Hematopoietic multipotent progenitor cell treated with erythropoietin and hydrocortisone succinate and interleukin-3 and kit ligand, for 8 days (in vitro differentiated cells): ENCODE results near the gene ROR1.

Experiments
- DNase-seq: peaks from one replicate; pipeline ENCODE4 v3.0.0-alpha.2; 2015

The ROR1 gene

DNA sequence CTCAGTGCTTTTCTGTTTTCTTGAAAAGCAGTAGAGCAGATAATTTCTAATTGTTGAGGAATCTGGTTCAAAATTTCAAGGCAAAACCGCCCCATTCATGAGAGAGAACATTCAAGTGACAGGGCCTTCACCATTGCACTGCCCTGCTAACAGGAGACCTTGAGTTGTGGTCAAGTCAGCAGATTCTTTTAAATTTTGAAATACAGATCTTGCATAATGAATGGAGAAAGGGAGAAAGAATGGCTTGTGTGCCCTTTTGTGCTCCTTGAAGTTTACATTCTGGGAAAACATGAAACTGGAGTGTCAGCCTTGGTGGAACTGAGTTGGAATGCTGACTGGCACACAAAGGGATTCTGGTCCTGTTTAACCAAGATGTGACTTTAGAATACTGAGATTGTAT, 265.1 kb downstream of the ROR1 start:
- no peak for DNase-seq

DNA sequence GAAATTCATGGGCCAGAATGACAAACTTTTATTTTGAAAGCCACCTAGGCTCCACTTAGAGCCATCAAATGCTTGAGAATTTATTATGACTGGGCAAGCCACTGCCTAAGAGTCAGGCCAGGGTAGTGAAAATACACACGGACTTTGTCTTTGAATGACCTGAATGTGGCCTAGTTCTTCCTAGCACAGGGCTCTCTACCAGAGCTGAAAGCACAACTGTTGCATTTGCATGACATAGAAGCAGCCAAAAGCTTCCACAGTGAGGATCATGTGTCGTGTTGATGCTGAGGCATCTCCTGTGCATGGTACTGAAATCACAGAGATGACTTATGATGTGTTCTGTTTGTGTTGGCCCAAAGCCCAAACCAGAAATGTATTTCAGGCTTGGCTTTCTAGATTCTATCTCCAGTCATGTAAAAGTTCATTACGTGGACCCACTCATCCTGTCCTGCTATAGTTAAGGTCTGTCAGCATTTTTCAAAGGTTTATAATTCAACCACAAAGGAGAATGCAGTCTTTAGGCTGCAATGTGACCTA, 265.6 kb downstream of the ROR1 start:
- DNase-seq = no peak

DNA sequence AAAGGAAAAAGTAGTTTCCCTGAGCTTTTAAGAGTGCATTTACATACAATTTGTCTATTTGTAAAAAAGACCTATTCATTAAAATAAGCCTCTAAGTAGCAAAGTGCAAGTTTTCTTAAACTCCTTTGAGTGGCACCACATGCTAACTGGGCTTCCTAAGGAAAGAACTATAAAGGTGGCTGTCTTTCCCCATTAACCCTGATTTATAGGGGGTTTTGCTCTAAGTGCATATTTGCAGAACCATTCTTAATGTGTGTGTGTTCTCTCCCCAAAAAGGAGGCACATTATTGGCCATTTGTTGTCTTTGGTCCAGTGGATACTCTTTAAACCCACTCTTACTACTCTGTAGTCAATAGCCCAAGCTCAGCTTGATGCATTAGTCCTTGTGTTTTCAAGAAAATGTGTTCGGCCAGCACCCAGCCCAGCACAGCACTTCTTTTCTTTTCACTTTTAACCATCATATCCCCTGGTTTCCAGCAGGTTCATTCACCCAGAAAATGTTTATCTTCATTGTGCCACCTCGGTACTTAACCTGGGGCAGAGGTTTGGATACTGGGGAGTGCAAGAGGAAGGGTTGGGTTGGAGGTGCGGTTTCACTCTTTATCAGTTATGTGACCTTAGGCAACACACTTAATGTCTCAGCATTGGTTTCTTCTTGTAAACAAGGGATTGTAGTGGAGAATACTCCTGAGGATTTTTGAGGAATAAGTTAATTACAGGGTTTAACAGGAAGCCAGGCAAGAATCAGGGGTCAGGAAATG, 267.7 kb downstream of the ROR1 start:
- DNase-seq = no peak

DNA sequence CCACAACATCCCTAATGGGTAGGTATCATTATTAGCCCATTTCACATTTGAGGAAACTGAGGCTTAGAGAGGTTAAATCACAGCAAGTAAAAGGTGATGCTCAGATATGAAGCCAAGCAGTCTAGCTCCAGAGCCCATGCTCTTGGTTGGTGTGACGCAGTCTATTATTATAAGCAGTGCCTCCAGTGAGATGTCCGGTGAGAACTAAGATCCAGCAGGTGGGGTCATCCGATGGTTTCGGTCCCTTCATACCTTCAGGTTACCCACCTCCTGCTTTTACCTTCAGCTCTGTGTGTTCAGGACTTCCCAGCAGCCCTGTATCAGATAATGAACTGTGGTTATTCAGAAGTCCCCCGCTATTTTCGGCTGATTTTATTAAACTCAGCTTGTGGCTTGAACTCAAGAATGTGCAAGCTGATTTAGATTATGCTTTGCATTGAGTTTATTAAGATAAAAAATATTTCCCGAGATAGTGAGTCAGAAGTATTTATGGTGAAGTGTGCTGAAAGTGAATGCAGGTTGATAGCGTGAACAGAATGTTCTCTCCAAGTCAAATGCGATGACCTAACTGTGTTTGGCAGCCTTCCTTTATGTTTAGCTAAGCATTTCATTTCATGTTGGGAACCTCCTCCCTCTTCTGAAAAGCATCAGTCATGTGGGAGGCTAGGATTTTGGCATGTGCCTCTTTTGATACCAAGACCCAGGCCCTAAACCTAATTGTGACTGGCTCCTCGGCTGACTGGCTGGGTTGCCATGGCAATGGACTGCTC, 268.7 kb downstream of the ROR1 start:
- no peak for DNase-seq

DNA sequence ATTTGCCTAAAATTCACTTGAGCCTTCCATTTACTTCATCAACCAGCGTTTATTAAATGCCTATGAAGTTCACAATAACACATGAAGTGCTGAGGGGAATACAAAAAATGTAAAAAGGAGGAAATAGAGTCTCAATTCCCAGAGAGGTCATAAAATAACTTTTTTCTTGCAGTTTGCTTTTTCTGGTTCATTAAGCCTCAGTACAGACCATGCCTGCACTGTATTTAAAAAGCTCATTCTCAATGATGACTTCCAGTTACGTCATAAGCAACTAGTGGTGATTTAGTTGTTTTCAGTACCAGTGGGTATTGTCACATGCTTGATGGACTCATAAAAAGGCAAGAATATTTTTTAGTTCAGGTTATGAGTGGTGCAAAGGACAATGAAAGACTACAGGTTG, 269.5 kb downstream of the ROR1 start:
- no peak for DNase-seq

DNA sequence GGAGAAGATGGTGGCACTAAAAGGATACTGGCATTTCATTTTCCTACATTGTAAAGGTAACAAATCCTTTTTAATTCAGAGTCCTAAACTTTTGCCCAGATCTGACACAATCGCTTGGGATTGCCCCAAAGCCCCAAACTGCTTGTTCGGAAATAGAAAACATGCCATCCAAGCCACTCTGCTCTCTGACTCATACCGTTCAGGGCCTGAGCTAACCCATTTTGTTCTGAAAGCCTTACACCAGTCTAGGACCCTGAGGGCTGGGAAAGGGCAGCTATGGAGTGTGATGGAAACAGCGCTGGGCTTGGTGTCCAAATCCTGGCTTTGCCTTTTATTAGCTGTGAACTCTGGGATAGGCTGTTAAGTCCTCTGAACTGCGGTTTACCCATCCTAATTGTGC, 270.2 kb downstream of the ROR1 start:
- DNase-seq = no peak

DNA sequence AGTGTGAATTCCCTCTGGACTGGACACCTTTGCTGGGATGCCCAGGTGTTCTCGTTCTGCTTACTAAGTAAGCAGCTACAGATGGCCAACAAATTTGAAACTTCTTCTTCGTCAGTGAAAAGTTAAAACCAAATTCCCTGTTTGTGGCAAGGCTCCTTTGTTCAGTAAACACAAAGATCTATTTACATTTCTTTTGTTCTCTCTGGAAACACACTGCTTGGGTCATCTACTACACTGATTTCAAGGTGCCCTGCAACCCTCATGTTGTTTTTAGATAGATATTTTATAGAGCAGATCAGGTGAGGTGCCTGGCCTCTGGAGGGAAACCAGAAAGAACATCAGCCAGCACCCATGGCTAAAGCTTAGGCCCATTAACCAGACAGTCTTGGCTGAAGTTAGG, 272.4 kb downstream of the ROR1 start:
- DNase-seq = no peak

DNA sequence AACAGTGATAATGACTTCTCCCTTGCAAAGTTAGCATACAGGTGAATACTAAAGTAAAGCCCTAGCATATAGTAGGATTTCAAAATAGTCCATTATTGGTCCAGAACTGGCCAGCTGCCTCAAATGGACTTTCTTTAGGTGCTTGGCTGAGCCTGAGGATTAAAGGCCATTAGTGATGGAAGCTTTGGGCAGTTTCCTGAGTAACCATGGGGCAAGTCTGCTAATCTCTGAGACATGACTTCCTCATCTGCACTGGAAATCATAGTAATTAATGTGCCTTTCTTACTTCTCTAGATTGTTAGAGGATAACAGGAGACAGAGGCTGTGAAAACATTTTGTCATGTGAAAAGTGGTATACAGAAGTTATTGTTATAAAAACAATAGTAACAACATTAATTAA, 273.1 kb downstream of the ROR1 start:
- DNase-seq = no peak

DNA sequence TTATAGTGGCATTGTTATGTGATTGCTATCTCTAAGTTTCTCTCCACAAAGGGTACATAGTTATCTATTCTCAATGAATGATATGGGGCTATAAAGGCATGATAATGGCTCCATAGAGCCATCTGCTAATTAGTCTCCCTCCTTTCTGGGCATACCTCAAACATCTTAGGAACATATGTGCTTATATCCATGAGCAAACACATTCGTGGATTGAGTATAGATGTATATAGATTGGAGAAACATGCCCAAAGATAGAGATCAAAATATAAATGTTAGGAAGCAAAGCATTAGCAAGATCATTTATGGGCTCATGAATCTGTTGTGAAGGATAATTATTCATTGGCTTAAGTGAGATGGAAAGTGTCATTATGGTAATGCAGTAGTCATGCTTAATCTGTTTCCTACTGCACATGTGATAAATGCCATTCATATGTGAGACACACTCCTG, 273.8 kb downstream of the ROR1 start:
- no peak for DNase-seq

DNA sequence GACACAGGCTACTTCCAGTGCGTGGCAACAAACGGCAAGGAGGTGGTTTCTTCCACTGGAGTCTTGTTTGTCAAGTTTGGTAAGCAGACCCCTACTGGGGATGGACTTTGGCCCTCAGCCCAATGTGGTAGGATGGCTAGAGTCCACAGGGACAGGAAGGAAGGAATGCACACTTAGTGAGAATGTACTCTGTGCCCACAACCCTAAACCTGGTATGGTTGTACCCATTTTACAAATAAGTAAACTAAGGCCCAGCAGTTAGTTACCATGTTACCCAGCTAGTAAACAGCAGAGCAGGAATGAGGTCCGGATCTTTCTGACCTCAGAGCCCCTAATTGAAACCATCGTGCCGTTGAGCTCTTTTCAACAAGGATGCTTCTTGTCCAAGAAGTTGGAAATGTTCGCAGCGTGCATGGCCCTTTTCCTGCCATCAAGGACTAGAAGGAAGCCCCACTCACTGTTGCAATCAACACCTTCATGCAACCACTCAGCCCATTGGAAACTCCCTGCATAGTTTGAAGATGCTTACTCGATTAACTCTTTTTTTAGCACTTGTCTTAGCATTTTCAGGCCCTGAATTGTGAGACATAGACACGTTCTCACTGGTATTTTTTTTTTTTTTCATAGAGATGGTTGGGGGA, 276.2 kb downstream of the ROR1 start:
- DNase-seq = no peak

DNA sequence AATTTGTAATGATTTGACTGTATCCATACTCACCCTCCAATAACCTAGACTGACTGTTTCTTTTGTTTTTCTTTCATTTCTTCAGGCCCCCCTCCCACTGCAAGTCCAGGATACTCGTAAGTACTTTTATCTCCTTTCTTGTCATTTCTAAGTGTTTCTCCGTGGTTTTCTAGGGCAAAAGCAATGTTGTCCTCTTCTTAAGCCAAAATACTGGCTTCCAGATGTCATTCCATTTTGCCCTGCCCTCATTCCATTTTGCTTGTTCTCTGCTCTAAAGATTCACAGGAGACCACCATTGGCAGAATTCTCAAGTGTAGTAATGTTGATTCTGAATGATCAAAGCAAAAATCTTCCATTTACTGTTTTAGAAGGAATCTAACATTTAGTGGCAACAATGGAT, 276.8 kb downstream of the ROR1 start:
- no peak for DNase-seq

DNA sequence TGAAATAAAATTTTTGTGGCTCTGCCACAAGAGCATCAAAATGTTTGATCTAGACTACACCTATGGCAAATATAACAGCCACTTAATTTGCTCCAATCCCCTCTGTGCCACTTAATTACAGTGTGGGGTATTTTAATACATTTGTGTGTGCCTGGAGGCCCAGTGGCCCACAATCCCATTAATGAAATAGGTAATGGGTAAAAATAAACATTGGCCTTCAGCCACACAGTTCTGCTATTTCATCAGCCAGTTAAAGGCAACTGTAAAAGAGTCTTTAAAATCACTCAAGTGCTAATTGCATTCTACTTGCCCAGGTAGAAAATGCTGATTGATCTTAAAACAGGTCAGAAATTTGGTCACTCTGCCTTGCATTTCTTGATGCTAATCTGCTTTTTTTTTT, 278.0 kb downstream of the ROR1 start:
- no peak for DNase-seq

DNA sequence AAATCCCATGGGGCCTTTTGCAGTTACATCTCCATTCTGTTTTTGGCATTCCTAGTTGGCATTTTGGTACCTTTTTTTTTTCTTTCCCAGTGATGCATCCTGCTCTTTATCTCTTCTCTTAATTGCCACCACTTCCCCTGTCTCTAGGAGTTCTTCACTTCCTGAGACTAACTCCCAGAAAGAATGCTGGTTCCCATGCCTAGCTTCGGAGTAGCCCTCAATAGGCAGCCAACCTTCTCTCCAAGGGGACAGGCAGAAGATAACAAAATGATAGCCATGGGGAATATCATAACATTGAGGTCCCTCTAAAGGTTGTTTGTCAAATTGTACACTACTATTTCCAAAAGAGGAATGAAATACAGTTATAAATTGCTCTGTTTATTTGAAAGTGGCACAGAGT, 279.0 kb downstream of the ROR1 start:
- DNase-seq = no peak

DNA sequence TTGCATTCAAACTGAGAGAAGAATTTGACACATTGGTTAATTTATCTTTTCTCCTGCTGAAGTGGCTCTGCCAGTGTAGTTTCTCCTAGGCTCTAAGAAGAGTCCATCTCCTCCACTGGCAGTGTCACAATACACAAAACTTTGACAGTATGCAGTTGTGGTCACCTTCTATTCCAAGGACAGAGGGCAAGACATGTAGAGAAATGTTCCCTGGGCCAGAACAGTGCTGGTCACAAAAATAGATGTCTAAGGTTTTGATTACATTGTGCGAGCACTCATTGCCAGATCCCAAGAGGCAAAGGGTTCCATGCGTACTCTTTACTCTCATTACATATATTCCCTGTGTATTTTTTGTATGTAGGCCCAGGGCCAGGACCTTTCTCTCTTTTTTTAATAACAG, 281.5 kb downstream of the ROR1 start:
- no peak for DNase-seq

DNA sequence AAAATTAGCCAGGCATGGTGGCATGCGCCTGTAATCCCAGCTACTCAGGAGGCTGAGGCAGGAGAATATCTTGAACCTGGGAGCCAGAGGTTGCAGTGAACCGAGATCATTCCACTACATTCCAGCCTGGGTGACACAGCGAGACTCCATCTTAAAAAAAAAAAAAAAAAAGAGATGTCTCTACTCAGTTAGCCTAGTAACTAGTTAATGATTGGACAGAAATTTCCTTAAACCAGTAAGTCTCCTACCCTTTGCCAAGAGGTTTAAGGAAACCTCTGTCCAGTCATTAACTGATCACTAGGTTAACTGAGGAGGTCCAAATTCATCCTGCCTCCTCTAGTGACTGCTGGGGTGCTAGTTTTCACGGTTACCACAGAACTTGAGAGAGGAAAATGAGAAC, 285.7 kb downstream of the ROR1 start:
- DNase-seq = no peak

DNA sequence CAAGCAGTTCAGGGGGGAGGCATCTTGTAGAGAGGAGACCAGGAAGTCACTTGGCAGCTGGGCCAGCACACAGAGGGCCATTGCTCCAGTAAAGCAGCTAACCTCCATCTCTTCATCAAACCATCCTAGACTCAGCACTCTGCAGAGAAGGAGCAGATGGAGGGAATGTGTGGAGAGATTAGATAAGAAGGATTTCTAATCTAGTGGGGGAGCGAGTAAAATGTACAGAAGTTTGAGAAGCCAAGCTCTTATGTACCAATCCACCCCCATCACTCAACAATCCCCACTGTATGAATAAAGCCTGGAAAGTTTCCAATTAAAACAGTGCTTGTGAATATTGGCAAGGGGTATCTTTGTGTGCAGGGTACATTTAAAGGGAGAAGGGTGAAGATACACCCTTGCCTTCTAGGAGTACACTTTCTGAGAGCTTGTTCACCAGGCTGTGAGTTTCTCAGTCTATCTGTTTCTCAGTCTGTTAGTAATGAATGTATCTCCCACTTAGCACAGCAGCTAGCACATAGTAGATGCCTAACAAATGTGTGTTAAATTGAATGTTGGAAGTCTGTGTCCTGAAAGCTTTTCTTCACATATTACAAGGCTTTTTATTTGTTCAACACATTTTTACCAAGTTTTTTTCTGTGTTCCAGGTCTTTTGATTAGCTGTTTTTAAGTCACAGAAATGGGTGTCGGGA, 286.9 kb downstream of the ROR1 start:
- peak; percentile 2 for DNase-seq

DNA sequence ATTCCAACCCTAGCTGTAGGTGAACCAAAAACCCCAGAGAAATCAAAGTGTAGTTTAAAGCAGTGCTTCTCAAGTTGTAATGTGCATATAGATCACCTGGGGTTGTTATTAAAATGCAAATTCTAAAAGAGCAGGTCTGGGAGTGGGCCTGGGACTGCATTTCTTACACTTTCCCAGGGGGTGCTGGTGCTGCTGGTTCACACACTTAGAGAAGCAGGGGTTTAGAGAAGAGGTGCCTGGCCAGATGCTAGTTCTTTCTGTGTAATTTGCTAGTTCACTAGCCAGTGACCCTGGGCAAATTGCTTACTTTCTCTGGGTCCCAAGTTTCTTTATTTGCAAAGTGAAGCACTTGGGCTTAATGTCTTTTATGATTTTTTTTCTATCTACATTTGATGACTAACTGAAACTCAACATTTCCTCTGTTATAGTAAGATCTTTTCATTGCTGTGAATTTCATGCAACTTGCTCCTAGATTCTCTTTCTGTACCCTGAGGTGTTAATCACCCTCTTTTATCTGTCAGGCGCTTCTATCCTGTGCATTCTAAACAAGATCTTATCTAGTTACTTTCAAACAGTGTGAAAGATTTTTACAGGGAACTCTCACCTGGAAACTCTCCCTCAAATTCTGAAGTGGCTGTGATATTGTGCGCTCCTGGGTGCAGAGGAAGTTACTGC, 287.8 kb downstream of the ROR1 start:
- DNase-seq = no peak

DNA sequence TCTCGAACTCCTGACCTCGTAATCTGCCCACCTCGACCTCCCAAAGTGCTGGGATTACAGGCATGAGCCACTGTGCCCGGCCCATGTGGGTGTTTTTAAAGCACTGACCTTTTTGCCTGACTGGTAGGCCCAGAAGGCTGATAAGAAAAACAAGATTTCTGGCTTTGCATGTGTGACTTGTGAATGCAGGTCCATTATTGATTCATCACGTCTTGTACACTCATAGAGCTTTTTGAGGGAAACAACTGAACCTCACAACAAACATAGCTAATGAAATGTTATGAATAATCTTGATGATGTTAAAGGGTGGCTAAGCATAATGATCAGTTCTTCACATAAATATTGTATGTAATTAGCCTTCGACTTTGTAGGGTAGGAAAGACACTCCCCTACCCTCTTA, 288.7 kb downstream of the ROR1 start:
- no peak for DNase-seq

DNA sequence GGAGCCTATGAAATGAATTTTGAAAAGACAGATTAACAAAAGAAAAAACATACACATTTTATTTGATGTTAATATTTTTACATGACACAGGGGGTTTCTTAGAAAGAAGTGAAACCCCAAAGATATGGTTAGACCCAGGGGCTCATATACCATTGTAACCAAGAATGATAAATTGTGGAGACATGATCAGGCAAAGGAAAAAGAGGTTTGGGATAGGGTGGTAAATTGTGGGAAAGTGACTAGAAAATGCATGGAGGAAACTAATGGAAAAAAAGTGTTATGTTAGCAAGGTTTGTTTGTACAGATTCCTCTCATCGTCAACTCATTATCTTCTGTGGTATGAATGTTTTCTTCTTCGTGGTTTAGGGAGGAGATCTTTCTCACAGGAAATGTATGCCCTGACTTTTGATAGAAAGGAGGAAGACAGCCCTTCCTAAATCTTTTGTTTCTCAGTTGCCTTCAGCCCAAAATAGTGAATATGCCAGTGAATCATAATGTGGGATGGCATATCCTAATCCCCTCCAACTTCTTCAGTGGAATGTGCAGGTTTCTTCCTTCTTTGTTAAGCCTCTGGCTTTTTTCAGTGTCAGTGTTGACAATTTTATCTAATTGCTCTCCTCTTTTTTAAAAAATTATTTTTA, 289.2 kb downstream of the ROR1 start:
- no peak for DNase-seq

DNA sequence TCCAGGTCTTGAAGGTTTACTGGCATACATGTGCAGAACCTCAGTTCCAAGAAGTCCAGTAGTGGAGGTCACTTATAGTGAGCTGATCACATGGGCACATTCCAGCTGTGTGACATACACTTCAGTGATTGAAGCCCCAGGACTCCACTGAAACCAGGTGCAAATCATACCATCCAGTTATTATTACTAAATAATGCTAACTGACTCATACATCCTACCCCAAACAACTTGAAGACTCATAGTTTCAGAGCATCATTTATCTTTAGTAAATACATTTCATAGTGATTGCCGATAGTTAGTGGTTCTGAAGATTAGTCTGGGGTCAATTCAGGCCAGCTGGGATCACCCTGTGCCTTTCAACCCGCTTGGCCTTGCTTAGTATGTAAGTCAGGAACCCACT, 291.8 kb downstream of the ROR1 start:
- DNase-seq = no peak

DNA sequence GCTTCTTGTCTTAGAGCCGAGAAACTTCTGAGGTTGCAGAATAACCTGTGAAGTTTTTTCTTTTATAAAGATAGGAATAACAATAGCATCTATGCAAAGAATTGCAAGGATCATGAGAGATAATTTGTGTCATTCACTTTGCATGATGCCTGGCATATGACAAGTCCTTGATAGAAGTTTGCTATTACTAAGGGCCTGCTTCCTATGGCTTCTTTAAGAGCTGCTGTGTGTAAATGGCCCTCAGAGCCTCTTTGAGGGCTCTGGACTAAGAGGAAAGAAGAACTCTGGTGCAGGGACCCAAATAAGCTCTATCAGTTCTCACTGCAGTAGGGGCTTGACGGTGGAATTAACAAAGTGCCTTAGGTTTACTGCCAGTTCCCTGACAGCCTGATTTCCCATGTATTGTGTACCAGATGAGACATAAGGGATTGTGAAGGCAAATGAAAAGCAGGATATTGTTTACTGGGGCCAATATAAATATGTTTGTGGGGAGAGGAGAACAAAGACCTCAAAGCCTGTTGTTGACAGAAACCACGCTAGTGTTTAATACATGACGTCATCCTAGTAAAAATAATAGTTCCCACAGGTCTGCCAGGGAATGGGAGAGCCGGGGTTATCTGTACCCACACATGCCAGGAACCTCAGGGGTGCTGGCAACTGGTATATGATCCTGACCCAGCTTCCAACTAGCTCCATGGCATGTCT, 298.4 kb downstream of the ROR1 start:
- DNase-seq = no peak
